ENCODE results near the gene ZBTB1.

ZBTB1 gene

GRCh38 chr14:64465831-64466554 lies 38.6 kb upstream of the ZBTB1 start:
- Histone ChIP-seq H3K27ac (no peak overlapping the region), H4K20me1 (peaks cover 5 to 40% (median 20%) of the 10 kb centered on the region in 11 experiments; a peak in 11 of 22 replicates), H3K9ac (peak overlapping the region; percentile 39 to 73 (median 68); a peak in 20 of 22 replicates), H3K4me1 (peaks cover 8 to 17% (median 15%) of the 10 kb centered on the region in 10 experiments; a peak in 19 of 20 replicates), H3K27me3 (peaks cover 8 to 29% (median 21%) of the 10 kb centered on the region in 11 experiments; a peak in 21 of 22 replicates), H3K4me2 (peak overlapping the region; percentile 89 to 97 (median 93)), H3K9me3 (replicated peaks in 1 of 11) (no peaks in the 10 kb centered on the region), H3K4me3 (peak overlapping the region; percentile 55 to 77 (median 62)), H3K36me3 (peaks cover 0 to 17% (median 15%) of the 10 kb centered on the region in 11 experiments; a peak in 12 of 22 replicates)
- TF ChIP-seq Cebpa-rat (IDR thresholded peaks at IDR 0.05), result no peak

DNA sequence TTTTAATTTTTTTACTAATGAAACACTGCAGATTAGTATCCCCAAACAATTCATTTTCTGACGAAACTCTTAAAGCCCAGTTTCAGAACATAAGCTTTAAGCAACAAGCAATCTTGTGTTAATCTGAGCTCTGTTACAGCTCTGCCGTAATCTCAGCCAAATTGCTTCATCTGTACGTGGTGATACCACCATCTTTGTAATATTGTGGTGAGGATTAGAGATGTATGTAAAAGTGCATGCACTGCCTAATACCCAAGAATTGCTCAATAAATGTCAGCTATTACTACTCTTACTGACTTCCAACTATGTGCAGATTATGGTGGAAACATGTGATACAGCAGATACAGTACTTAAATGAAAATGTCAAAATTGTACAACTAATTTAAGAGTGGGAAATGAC lies 37.5 kb upstream of the ZBTB1 start:
- H4K20me1 ChIP-seq, result peaks cover 5 to 39% (median 20%) of the 10 kb centered on the region in 11 experiments; a peak in 11 of 22 replicates
- no peak overlapping the region for H3K27ac ChIP-seq
- no peak overlapping the region for H3K4me3 ChIP-seq
- no peak; a peak in 1 of 22 replicates for TF ChIP-seq Cebpa-rat (IDR thresholded peaks at IDR 0.05)
- H3K36me3 ChIP-seq, result peaks cover 0 to 8% (median 5%) of the 10 kb centered on the region in 11 experiments; a peak in 7 of 22 replicates
- H3K9me3 ChIP-seq (replicated peaks in 1 of 11), result no peaks in the 10 kb centered on the region
- no peak overlapping the region for H3K4me2 ChIP-seq
- H3K9ac ChIP-seq, result no peak overlapping the region
- peaks cover 8 to 29% (median 21%) of the 10 kb centered on the region in 11 experiments; a peak in 21 of 22 replicates for H3K27me3 ChIP-seq
- H3K4me1 ChIP-seq, result peaks cover 8 to 17% (median 15%) of the 10 kb centered on the region in 10 experiments; a peak in 19 of 20 replicates

GRCh38 chr14:64467566-64467965 lies 37.0 kb upstream of the ZBTB1 start:
- Histone ChIP-seq H3K9me3 (replicated peaks in 1 of 11) (no peaks in the 10 kb centered on the region), H4K20me1 (peaks cover 5 to 34% (median 20%) of the 10 kb centered on the region in 11 experiments; a peak in 11 of 22 replicates), H3K9ac (no peak overlapping the region), H3K27ac (no peak overlapping the region), H3K4me3 (no peak overlapping the region), H3K36me3 (peaks cover 0 to 4% (median under 1%) of the 10 kb centered on the region in 11 experiments; a peak in 3 of 22 replicates), H3K4me1 (peaks cover 8 to 17% (median 15%) of the 10 kb centered on the region in 10 experiments; a peak in 19 of 20 replicates), H3K27me3 (peaks cover 8 to 29% (median 21%) of the 10 kb centered on the region in 11 experiments; a peak in 21 of 22 replicates), H3K4me2 (no peak overlapping the region)
- TF ChIP-seq Cebpa-rat (IDR thresholded peaks at IDR 0.05), result no peak

GRCh38 chr14:64468451-64468850 lies 36.1 kb upstream of the ZBTB1 start:
- Histone ChIP-seq H3K36me3 (no peaks in the 10 kb centered on the region), H3K9ac (no peak overlapping the region), H3K4me3 (no peak overlapping the region), H3K9me3 (replicated peaks in 1 of 11) (no peaks in the 10 kb centered on the region), H3K27me3 (peaks cover 8 to 29% (median 21%) of the 10 kb centered on the region in 11 experiments; a peak in 21 of 22 replicates), H4K20me1 (peaks cover 5 to 32% (median 20%) of the 10 kb centered on the region in 11 experiments; a peak in 11 of 22 replicates), H3K4me2 (no peak overlapping the region), H3K27ac (no peak overlapping the region), H3K4me1 (peaks cover 8 to 17% (median 15%) of the 10 kb centered on the region in 10 experiments; a peak in 19 of 20 replicates)
- TF ChIP-seq Cebpa-rat (IDR thresholded peaks at IDR 0.05), result no peak

DNA sequence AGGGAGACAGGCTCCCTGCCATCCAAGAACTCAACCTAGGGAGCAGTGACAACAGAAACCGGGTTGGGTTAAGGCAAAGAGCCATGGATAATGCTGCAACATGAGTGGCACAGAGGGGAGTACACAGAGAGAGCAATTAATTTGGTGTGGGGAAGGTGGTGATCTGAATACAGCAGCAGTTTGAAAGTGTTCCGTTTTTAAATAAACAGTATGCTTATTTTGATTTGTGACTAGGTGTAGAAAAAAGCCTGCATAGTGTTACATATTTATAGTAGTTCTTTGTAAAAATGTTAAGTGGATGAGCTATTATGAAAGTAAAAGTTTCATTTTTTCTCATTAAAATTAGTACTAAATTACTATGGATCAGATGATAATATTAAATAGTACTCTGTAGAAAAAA lies 30.5 kb upstream of the ZBTB1 start:
- Histone ChIP-seq H3K4me3 (no peak overlapping the region), H3K36me3 (peaks cover 0 to 8% (median 0%) of the 10 kb centered on the region in 11 experiments; a peak in 2 of 22 replicates), H3K27me3 (no peaks in the 10 kb centered on the region), H3K9me3 (replicated peaks in 1 of 11) (no peaks in the 10 kb centered on the region), H4K20me1 (peaks cover 0 to 3% (median 0%) of the 10 kb centered on the region in 11 experiments; a peak in 4 of 22 replicates), H3K4me1 (no peaks in the 10 kb centered on the region), H3K27ac (no peak overlapping the region), H3K9ac (no peak overlapping the region), H3K4me2 (no peak overlapping the region)
- TF ChIP-seq Cebpa-rat (IDR thresholded peaks at IDR 0.05), result no peak

DNA sequence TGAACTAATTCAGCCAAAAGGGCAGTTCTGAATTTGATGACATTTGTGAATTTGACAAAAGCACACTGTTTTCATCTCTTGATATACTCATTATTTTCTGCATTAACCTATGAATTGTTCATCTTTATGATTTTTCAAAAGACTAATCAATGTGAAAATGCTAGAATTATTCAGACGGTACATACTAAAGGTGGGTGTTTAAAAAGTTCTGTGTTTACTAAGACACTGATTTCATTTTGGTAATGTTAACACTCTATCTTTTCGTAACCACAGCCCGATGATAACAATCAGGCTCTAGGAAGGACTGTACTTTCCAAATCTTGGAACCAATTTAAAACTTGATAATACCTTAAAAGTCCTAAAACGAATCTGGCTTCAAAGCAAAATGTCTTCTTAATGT lies 29.9 kb upstream of the ZBTB1 start:
- H3K4me3 ChIP-seq, result no peak overlapping the region
- no peaks in the 10 kb centered on the region for H3K4me1 ChIP-seq
- peaks cover 0 to 7% (median 0%) of the 10 kb centered on the region in 11 experiments; a peak in 4 of 22 replicates for H4K20me1 ChIP-seq
- H3K27me3 ChIP-seq, result no peaks in the 10 kb centered on the region
- H3K27ac ChIP-seq, result no peak overlapping the region
- no peak overlapping the region for H3K4me2 ChIP-seq
- no peak overlapping the region for H3K9ac ChIP-seq
- H3K36me3 ChIP-seq, result peaks cover 0 to 9% (median 4%) of the 10 kb centered on the region in 11 experiments; a peak in 5 of 22 replicates
- no peak for TF ChIP-seq Cebpa-rat (IDR thresholded peaks at IDR 0.05)
- no peaks in the 10 kb centered on the region for H3K9me3 ChIP-seq (replicated peaks in 1 of 11)

GRCh38 chr14:64475585-64476273 lies 28.8 kb upstream of the ZBTB1 start:
- TF ChIP-seq Cebpa-rat (IDR thresholded peaks at IDR 0.05), result no peak
- Histone ChIP-seq H3K9ac (no peak overlapping the region), H3K27me3 (no peaks in the 10 kb centered on the region), H3K27ac (no peak overlapping the region), H3K9me3 (replicated peaks in 1 of 11) (no peaks in the 10 kb centered on the region), H3K4me2 (no peak overlapping the region), H4K20me1 (peaks cover 0 to 7% (median 0%) of the 10 kb centered on the region in 11 experiments; a peak in 4 of 22 replicates), H3K36me3 (peaks cover 0 to 14% (median 7%) of the 10 kb centered on the region in 11 experiments; a peak in 6 of 22 replicates), H3K4me3 (no peak overlapping the region), H3K4me1 (no peaks in the 10 kb centered on the region; a peak in 1 of 20 replicates)

DNA sequence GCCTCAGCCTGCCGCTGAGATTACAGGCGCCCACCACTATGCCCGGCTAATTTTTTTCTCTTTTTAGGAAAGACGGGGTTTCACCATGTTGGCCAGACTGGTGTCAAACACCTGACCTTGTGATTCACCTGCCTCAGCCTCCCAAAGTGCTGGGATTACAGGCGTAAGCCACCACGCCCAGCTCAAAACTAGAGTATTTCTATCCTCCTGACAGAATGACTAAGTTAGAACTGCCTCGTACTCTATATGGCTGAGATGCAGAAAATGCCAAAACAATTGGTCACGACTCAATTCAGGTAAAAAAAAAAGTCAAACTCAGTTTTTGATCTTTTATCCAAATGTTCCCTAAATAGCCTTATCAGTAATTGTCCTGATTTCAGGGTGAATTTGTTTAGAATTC lies 28.1 kb upstream of the ZBTB1 start:
- no peak for TF ChIP-seq Cebpa-rat (IDR thresholded peaks at IDR 0.05)
- Histone ChIP-seq H3K9me3 (replicated peaks in 1 of 11) (no peaks in the 10 kb centered on the region), H3K27me3 (no peaks in the 10 kb centered on the region), H3K9ac (no peak overlapping the region), H4K20me1 (peaks cover 0 to 7% (median 0%) of the 10 kb centered on the region in 11 experiments; a peak in 4 of 22 replicates), H3K4me1 (no peaks in the 10 kb centered on the region; a peak in 1 of 20 replicates), H3K36me3 (peaks cover 0 to 21% (median 11%) of the 10 kb centered on the region in 11 experiments; a peak in 6 of 22 replicates), H3K4me3 (no peak overlapping the region), H3K27ac (no peak overlapping the region), H3K4me2 (no peak overlapping the region)

Measured in BLaER1 treated with 17β-estradiol and CSF1 and Interleukin-3, amounts not matched to agents 10 nM and 100 nM (cell line).